Measurements from ENCODE around the gene TRIP10. TPM values are rescaled to one million over a fixed set of nuclear protein-coding genes. Genes with fewer than 3 reads are reported as not detected.

Gene TRIP10
- total and polyA plus RNA-seq, 2 of the 8 experiments (the other 6 are each of a cell fraction or from before 2014, with no cell fraction given): 27.8 to 69.5 TPM

GRCh38 chr19:6773323-6773931 is 33.9 kb downstream of the TRIP10 start (continued):
- TF ChIP-seq USF2 (IDR thresholded peaks at IDR 0.05; ENCODE audit: low read length) (no peak), EP300 (IDR thresholded peaks at IDR 0.05; ENCODE audit: borderline replicate concordance in 1 of 2, low read depth in 2 of 2, low read length in 2 of 2) (no peak), MAX (IDR thresholded peaks at IDR 0.05) (no peak), ATF2 (IDR thresholded peaks at IDR 0.05; ENCODE audit: low read length) (no peak), GTF2F1 (IDR thresholded peaks at IDR 0.05; ENCODE audit: borderline replicate concordance, low read depth, low read length) (no peak), BRCA1 (IDR thresholded peaks at IDR 0.05; ENCODE audit: low read depth, low read length) (no peak)
